SH-SY5Y (cell line): ENCODE measurements around the gene KLHL41.

ENCODE experiments used
- GATA2 ChIP-seq: IDR thresholded peaks from 2 replicates; pipeline ENCODE4 v1.6.1; 2011; ENCODE audit warnings: mild to moderate bottlenecking, low read depth, low read length
- GATA3 ChIP-seq: IDR thresholded peaks from 2 replicates; pipeline ENCODE4 v1.6.1; 2011; ENCODE audit warnings: low read depth, mild to moderate bottlenecking, low read length, moderate library complexity

DNA sequence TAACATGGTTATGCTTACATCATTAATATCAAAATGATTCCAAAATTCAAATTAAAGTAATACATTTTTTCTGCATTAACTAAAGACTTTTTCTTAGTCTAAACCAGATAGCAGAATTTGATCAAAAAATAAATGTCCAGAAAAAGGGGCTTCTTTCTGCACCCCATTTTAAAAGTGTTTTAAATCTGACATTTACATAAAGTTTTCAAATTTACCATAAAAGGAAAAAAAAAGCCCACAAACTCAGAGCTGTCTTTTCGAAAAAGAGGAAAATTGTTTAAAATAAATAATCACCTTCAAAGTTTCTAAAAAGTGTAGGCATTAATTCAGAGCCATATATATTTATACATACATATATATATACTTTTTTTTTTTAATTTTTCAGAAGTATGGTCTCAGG, 62.7 kb downstream of the KLHL41 start:
- TF ChIP-seq GATA3 (no peak), GATA2 (no peak)
